Gastroesophageal sphincter (tissue), 3 donors: ENCODE results near the gene C1orf167.

Source experiments
- EP300 ChIP-seq: sonication (generic); formaldehyde crosslinking; IDR thresholded peaks from one replicate; pipeline ENCODE4 v1.6.1; 2017; ENCODE audit warnings: antibody characterized with exemption, mild to moderate bottlenecking
- POLR2A ChIP-seq, 2 donors: fragments of 450-650 bp; IDR thresholded peaks; one replicate each; pipeline ENCODE4 v1.6.1; 2017; ENCODE audit warnings: antibody characterized with exemption in 2 of 2, mild to moderate bottlenecking in 2 of 2, moderate library complexity in 1 of 2
- POLR2AphosphoS5 ChIP-seq: sonication (generic); formaldehyde crosslinking; IDR thresholded peaks from one replicate; pipeline ENCODE4 v1.6.1; 2017; ENCODE audit warnings: antibody characterized with exemption
- TF ChIP-seq, protein P1 (sequence below), 4 experiments: fragments of 200-600 bp in 2 of 4; fragments of 450-650 bp in 2 of 4; sonication (generic) in 1 of 4; IDR thresholded peaks; one replicate each; pipeline ENCODE4 v1.5.1; 2017 to 2019; ENCODE audit warnings: antibody characterized with exemption in 4 of 4, mild to moderate bottlenecking in 2 of 4, moderate library complexity in 2 of 4

- TF ChIP-seq, protein P1, sequence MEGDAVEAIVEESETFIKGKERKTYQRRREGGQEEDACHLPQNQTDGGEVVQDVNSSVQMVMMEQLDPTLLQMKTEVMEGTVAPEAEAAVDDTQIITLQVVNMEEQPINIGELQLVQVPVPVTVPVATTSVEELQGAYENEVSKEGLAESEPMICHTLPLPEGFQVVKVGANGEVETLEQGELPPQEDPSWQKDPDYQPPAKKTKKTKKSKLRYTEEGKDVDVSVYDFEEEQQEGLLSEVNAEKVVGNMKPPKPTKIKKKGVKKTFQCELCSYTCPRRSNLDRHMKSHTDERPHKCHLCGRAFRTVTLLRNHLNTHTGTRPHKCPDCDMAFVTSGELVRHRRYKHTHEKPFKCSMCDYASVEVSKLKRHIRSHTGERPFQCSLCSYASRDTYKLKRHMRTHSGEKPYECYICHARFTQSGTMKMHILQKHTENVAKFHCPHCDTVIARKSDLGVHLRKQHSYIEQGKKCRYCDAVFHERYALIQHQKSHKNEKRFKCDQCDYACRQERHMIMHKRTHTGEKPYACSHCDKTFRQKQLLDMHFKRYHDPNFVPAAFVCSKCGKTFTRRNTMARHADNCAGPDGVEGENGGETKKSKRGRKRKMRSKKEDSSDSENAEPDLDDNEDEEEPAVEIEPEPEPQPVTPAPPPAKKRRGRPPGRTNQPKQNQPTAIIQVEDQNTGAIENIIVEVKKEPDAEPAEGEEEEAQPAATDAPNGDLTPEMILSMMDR (IDR thresholded peaks at IDR 0.05) = no peak
- TF ChIP-seq POLR2AphosphoS5 (no peak), POLR2A (IDR thresholded peaks at IDR 0.05) (no peak), EP300 (no peak)
These were observed 17.7 kb upstream of the C1orf167 start for GRCh38 chr1:11744287-11744686.
